Measurements from ENCODE around the gene RAD21L1. TPM values are rescaled to one million over a fixed set of nuclear protein-coding genes. Genes with fewer than 3 reads are reported as not detected.
"Not testable (repeated sequence)": the region's sequence is repeated elsewhere in the genome, so short reads cannot be mapped to it uniquely, and the experiment has no call there.

RAD21L1 gene
- total RNA-seq, 1 donor from 2014 or later = not detected

DNA sequence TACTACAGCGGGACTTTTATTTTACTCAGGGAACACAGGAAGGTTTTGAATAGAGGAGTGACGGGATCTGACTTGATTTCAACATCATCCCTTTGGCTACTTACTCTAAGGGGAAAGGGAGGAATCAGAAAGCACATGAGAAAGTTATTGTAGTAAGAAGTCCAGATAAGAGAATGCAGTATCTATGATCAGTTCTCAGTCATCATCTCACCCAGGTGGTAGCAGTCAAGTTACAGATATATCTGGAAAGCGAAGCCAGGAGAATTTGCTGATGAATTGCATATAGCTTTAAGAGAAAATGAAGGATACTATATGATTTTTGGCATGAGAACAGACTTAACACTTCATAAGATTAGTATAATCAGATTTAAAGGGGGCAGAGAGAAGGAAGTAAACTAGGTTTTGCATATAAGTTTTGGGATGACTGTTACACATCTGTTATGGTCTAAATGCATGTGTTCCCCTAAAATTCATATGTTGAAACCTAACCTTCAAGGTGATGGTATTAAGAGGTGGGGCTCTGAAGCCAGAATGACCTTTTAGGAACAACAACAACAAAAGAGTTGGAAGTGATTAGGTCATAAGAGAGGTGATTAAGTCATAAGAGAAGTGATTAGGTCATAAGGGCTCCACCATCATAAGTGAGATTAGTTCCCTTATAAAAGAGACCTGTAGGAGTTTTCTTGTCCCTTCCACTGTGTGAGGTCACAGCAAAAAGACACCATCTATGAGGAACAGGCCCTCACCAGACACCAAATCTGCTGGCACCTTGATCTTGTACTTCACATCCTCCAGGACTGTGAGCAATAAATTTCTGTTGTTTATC lies 6.7 kb downstream of the RAD21L1 start:
- ATAC-seq = no peak

DNA sequence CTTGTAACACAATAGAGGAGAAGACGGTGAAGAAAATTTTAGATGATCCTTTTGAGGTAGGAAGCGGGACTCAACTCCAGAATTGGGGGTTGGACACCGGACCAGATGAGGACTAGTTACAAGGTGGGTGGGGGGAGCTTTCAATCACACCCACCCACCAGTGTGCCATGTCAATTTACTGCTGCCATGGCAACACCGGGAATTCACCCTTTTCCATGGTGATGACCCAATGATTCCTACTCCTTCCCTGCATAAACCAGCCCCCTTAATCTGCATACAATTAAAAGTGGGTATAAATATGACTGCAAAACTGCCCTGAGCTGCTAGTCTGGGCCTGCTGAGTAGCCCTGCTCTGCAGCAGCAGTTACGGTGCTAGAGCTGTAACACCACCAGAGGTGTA lies 14.7 kb downstream of the RAD21L1 start:
- no peak for ATAC-seq

DNA sequence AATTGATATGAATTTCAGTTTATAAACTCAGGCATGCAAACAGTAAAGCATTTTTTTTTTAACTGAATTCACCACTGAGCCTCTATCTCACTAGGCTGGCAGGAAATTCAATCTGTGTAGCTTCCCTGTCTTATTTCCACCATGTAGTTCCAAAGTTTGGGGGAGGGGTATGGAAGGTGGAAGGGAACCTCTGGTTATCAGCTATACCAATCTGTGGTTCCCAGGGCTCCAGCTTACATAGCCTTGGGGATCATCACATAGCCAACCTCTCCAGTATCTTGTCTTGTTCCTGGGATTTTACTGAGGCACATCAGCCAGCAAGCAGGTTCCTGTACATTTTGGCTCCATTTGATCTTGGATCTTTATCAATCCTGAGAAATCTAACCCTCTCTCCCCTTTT lies 15.6 kb downstream of the RAD21L1 start:
- no peak for ATAC-seq

GRCh38 chr20:1242099-1242498 lies 16.3 kb downstream of the RAD21L1 start:
- no peak for ATAC-seq

- ATAC-seq = no peak
Measured at GRCh38 chr20:1242530-1242929, 16.7 kb downstream of the RAD21L1 start.

DNA sequence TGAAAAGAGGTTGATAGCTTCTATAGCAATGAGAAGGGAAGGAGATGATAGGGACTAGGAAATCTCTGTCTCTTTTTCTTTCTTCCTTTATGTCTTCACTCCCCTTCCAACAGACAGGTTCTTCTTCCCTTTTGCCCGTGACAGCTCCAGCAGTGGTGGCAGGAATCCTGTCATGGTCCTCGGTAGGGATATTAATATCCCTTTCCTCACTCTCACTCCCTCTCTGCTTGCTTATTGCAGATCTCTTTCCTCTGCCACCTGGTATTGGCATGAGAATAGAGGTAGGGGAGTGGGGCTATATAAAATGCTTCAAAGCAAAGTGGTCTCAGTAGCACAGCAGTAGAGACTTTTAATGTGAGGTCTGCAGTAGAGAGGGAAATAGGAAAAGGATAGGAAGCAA lies 19.7 kb downstream of the RAD21L1 start:
- no peak for ATAC-seq

- no peak for ATAC-seq
Measured at GRCh38 chr20:1247689-1248088, 21.8 kb downstream of the RAD21L1 start.

- not testable (repeated sequence) for ATAC-seq
Measured at GRCh38 chr20:1250282-1250681, 24.4 kb downstream of the RAD21L1 start.

- ATAC-seq = no peak
Measured at GRCh38 chr20:1252416-1252815, 26.6 kb downstream of the RAD21L1 start.

- ATAC-seq = no peak
Measured at GRCh38 chr20:1254254-1254653, 28.4 kb downstream of the RAD21L1 start.

GRCh38 chr20:1255675-1256074 lies 29.8 kb downstream of the RAD21L1 start:
- ATAC-seq = no peak

GRCh38 chr20:1263853-1264252 lies 38.0 kb downstream of the RAD21L1 start:
- no peak for ATAC-seq

GRCh38 chr20:1264727-1265126 lies 38.9 kb downstream of the RAD21L1 start:
- no peak for ATAC-seq

- ATAC-seq = no peak
Measured at GRCh38 chr20:1265226-1265915, 39.5 kb downstream of the RAD21L1 start.

DNA sequence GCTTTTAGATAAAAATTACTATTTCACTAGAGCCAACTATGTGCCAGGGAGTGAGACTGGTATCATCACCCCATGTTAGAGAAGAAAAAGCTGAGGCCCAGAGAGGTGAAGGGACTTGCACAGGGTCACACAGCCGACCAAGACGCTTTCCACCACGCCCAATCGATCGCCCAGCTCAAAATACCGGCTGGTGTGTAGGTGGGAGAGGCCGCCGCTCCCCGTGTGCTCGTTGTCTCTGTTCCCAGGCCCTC lies 40.0 kb downstream of the RAD21L1 start:
- no peak for ATAC-seq

GRCh38 chr20:1266167-1266973 lies 40.5 kb downstream of the RAD21L1 start, which contains the start of gene SNPH:
Gene SNPH, plus strand, starts transcription at chr20:1266294. Its CDS starts 29,946 bp downstream, at chr20:1296240.
- ATAC-seq = peak; percentile 64

GRCh38 chr20:1267161-1267560 lies 41.3 kb downstream of the RAD21L1 start:
- ATAC-seq = no peak

DNA sequence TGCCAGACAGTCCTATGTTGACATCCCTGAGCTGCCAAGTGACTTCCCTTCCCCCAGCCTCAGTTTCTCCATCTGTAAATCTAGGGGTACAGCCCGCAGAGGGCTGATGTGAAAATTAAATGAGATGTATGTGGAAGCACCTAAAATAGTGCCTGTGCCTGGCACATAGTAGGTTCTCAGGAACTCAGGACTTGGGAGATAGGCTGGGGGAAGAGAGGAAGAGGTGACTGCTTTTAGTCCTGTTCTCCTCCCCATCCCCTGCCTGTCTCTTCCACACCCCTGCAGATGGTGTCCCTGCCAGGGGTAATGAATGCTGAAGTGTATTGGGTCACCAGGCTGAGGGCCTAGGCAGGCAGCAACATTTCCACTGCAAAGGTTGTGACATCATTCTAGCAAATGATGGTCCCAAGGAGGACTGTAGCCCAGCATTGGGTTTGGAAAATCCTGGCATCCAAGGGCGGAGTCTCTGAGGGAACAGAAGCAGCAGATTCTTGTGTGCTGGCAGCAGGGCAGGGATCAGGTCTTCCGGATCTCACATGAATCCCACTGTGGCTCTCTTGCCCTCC lies 42.0 kb downstream of the RAD21L1 start:
- no peak for ATAC-seq

GRCh38 chr20:1269235-1269634 lies 43.4 kb downstream of the RAD21L1 start:
- no peak for ATAC-seq

DNA sequence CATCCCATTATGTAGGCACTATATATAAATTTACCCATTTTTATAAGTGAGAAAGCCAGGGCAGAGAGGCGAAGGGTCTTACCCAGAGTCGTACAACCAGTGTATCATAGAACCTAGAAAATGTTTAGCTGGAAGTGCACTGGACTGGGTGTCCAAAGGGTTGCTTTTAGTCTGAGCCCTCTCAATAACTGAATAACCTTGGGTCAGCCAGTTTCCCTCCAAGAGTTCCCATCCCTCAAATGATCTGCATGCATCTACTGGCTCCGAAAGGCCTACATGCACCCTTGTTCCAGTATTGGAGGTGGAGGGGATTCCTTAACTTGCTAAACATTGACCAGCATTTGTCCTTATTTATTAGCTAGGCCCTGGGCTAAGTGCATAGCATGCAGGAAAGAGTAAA lies 44.0 kb downstream of the RAD21L1 start:
- ATAC-seq = no peak

DNA sequence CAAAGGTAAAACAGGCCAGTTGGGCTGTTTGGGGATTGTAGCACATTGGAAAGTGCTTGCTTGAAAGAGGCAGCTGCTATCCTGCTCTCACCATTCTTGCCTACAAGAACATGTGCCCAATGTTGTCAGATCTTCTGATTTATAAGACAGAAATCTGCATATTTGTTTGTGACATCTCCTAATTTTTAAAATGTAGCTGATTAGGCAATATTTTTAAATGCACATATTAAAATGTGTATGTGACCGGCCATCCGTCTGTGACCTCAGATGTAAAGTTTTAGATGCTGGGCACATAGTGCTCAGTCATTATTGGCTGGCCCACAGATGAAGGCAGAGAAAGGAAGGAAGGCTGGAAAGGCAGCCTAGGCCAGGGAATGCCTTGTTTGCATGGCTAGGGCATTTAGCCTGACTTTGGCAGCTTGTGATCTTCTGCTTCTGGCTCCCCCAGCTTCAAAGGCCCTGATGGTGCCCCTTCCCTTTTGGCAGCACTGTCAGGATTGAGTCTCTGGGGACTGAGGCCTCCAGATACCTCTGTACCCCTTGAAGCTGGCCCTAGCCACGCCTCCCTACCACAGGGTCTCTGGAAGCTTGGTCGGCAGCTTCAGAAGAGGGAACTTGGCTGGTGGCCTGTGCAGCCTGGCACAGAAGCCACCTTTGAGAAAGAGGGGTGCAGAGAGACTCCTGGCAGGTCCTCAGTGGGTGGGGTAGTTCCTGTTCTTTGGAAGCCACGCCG lies 46.7 kb downstream of the RAD21L1 start:
- no peak for ATAC-seq

- no peak for ATAC-seq
Measured at GRCh38 chr20:1273366-1273765, 47.5 kb downstream of the RAD21L1 start.

Data from esophagus mucosa (tissue), 1 donor.